GM12878 (cell line): ENCODE data around the gene MTFP1. TPM values are rescaled to one million over a fixed set of nuclear protein-coding genes. Genes with fewer than 3 reads are reported as not detected.
"Not testable (repeated sequence)": the region's sequence is repeated elsewhere in the genome, so short reads cannot be mapped to it uniquely, and the experiment has no call there.

Experiments
- ATAC-seq: fragments of 200-7000 bp; cut with Tn5 transposase; 3 replicates; pipeline ENCODE4 v1.9.1; 2020; ENCODE audit warnings: mild to moderate bottlenecking, moderate library complexity
- BruUV-seq: library from RNA; stranded (reverse); fragments of 400-500 nt; replicated peaks from 2 replicates; lab custom pipeline; 2021; lab: Mats Ljungman, UMichigan
- CTCF ChIA-PET: fragments of 300-600 bp; sonication (Branson Sonifier 250); formaldehyde crosslinking; extraction: SDS; loops from one replicate; lab custom pipeline; 2021; ENCODE audit warnings: inconsistent platforms; lab: Yijun Ruan, JAX
- POLR2A ChIA-PET: fragments of 350-600 bp; formaldehyde crosslinking; extraction: SDS; loops from one replicate; lab custom pipeline; 2021; ENCODE audit warnings: inconsistent platforms; lab: Charles Lee
- RAD21 ChIA-PET: fragments of 300-600 bp; sonication (Branson Sonifier 250); formaldehyde crosslinking; loops from one replicate; lab custom pipeline; 2023; ENCODE audit warnings: antibody characterized with exemption; ENCODE audit not compliant: unreplicated experiment; lab: Charles Lee
- SMC1A ChIA-PET: fragments of 300-600 bp; sonication (Branson Sonifier 250); formaldehyde crosslinking; loops from one replicate; lab custom pipeline; 2023; ENCODE audit not compliant: unreplicated experiment, uncharacterized antibody; lab: Charles Lee
- DNase-seq: peaks from one replicate; pipeline ENCODE4 v3.0.0-alpha.2; 2011; ENCODE audit warnings: low read depth, low spot score
- FAIRE-seq: peaks from 3 replicates; lab custom pipeline; 2011; peaks lifted over from hg19 to GRCh38; lab: Jason Lieb, UNC
- H2AFZ ChIP-seq: 2 replicates; pipeline ENCODE4 v1.6.0; 2011; ENCODE audit warnings: low read depth, low read length, control low read depth; ENCODE audit not compliant: control insufficient read depth
- H3K27ac ChIP-seq: 2 replicates; pipeline ENCODE4 v1.5.1; 2011; ENCODE audit warnings: control low read depth; ENCODE audit not compliant: control insufficient read depth, insufficient read depth
- H3K27me3 ChIP-seq, 2 experiments: replicated peaks in 1 of 2; 2 replicates each; pipeline versions ENCODE4 v1.6.0 to v1.6.1; 2011; ENCODE audit warnings: low read length in 1 of 2; ENCODE audit not compliant: control insufficient read depth in 2 of 2, insufficient read depth in 2 of 2
- H3K36me3 ChIP-seq, 2 experiments: 2 replicates each; pipeline ENCODE4 v1.5.1; 2011; ENCODE audit warnings: low read length in 1 of 2; ENCODE audit not compliant: control insufficient read depth in 2 of 2, insufficient read depth in 2 of 2
- H3K4me1 ChIP-seq: 2 replicates; pipeline ENCODE4 v1.6.1; 2011; ENCODE audit warnings: mild to moderate bottlenecking, low read length, moderate library complexity, mixed read lengths; ENCODE audit not compliant: control insufficient read depth, insufficient read depth
- H3K4me2 ChIP-seq: 2 replicates; pipeline ENCODE4 v1.6.0; 2011; ENCODE audit warnings: control low read depth; ENCODE audit not compliant: control insufficient read depth, insufficient read depth
- H3K4me3 ChIP-seq: fragments of 200-600 bp; sonication (generic); 2 replicates; pipeline ENCODE4 v1.5.1; 2016
- H3K79me2 ChIP-seq: 2 replicates; pipeline ENCODE4 v1.6.0; 2011; ENCODE audit warnings: low read length; ENCODE audit not compliant: control insufficient read depth, insufficient read depth
- H3K9ac ChIP-seq: 2 replicates; pipeline ENCODE4 v1.8.0; 2011; ENCODE audit warnings: low read length, control low read depth, mixed read lengths; ENCODE audit not compliant: control insufficient read depth, insufficient read depth
- H3K9me3 ChIP-seq: replicated peaks from 3 replicates; pipeline ENCODE4 v1.5.1; 2011; ENCODE audit warnings: mild to moderate bottlenecking, low read length; ENCODE audit not compliant: control insufficient read depth, insufficient read depth
- H4K20me1 ChIP-seq: 2 replicates; pipeline ENCODE4 v1.6.0; 2011; ENCODE audit not compliant: control insufficient read depth, insufficient read depth
- ATF2 ChIP-seq: IDR thresholded peaks from 2 replicates; pipeline ENCODE4 v1.6.1; 2012; ENCODE audit warnings: low read length, inconsistent platforms
- BRCA1 ChIP-seq: IDR thresholded peaks from 2 replicates; pipeline ENCODE4 v1.6.1; 2011; ENCODE audit warnings: low read depth, low read length, improper control_type of control experiment
- WGBS: methylation state at CpG from one replicate; pipeline ENCODE4 v1.1.6; 2016; ENCODE audit warnings: low lambda C conversion rate; ENCODE audit not compliant: insufficient replicate concordance, insufficient coverage; ENCODE audit errors: missing lambda C conversion rate; 5-methylcytosine and 5-hydroxymethylcytosine counted together
- in situ Hi-C: fragments of 300-500 bp; cut with MboI; formaldehyde crosslinking; loops from 9 replicates; pipeline ENCODE4 v1.14.3; 2018; ENCODE audit warnings: mixed read lengths
- intact Hi-C: fragments of 100-400 bp; cut with micrococcal nuclease; formaldehyde crosslinking; loops from one replicate; pipeline ENCODE4 v1.14.2; 2022; ENCODE audit not compliant: unreplicated experiment
- polyA plus RNA-seq, 11 experiments: library from polyadenylated mRNA; depleted of rRNA in 4 of 11; unstranded in 6 of 11; stranded (reverse) in 5 of 11; fragments of >200 nt; fragmentation: Nextera tagmentation in 4 of 11; fragmentation: Illumina TruSeq in 1 of 11; extraction: Ambion mirVana in 4 of 11; extraction: Trizol in 1 of 11; gene quantifications; 1 replicate in 1 of 11; 2 replicates in 10 of 11; pipeline versions ENCODE4 v1.2.1 to v1.2.3, GENCODE V29; 2011 to 2016; ENCODE audit warnings: inconsistent platforms in 2 of 11, missing spikeins in 2 of 11, low read depth in 1 of 11
- total RNA-seq, 4 experiments: library from RNA; depleted of rRNA in 3 of 4; stranded (reverse); fragments of >200 nt in 3 of 4; fragmentation: Illumina TruSeq in 1 of 4; extraction: Trizol in 1 of 4; gene quantifications; 2 replicates each; pipeline versions ENCODE4 v1.2.1 to v1.2.3, GENCODE V29; 2013 to 2021

Gene MTFP1
- total and polyA plus RNA-seq, 10 of the 15 experiments (the other 5 are each of a cell fraction or from before 2014, with no cell fraction given) = 20.5 to 133 (median 59.8) TPM

- TF ChIP-seq ATF2 (no peak), BRCA1 (no peak)
Observed at GRCh38 chr22:30400159-30400558, 25.4 kb upstream of the MTFP1 start (continued).

- H3K9ac ChIP-seq, BruUV-seq, H3K9me3 ChIP-seq, H4K20me1 ChIP-seq, in situ Hi-C loops, H2AFZ ChIP-seq, intact Hi-C loops, H3K4me2 ChIP-seq, H3K36me3 ChIP-seq, FAIRE-seq, ATAC-seq, H3K27ac ChIP-seq, H3K4me3 ChIP-seq, SMC1A ChIA-PET, H3K79me2 ChIP-seq, H3K4me1 ChIP-seq, DNase-seq, H3K27me3 ChIP-seq: not testable (repeated sequence)
- CTCF ChIA-PET = interaction anchor here (1.0 to 1.7 kb wide), 2 partner anchors 10 to 11 kb away, joined by 3 to 4 read pairs; no protein-coding TSS in a partner anchor
- WGBS = 98% methylated on average over 3 of the region's 3 CpGs
- POLR2A ChIA-PET = interaction anchor here (0.9 kb wide), 1 partner anchor 10 kb away, joined by 3 read pairs; no protein-coding TSS in a partner anchor
- RAD21 ChIA-PET = interaction anchor here (2.3 kb wide), 1 partner anchor 23 kb away, joined by 14 read pairs; no protein-coding TSS in a partner anchor
Observed at GRCh38 chr22:30401024-30401423, 24.5 kb upstream of the MTFP1 start.
